H9 (cell line): ENCODE results near the gene CABLES1. TPM values are rescaled to one million over a fixed set of nuclear protein-coding genes. Genes with fewer than 3 reads are reported as not detected.

Experiments
- DNase-seq: peaks from one replicate; pipeline ENCODE4 v3.0.0-alpha.2; 2017
- H2AFZ ChIP-seq: one replicate; pipeline ENCODE4 v1.6.1; 2013; ENCODE audit warnings: mild to moderate bottlenecking, low read length, control low read depth, moderate library complexity
- H2AK5ac ChIP-seq: 2 replicates; pipeline ENCODE4 v1.6.1; 2013; ENCODE audit warnings: low read length, control low read depth, mixed read lengths; ENCODE audit not compliant: insufficient read length
- H2BK120ac ChIP-seq: one replicate; pipeline ENCODE4 v1.6.1; 2013; ENCODE audit warnings: low read depth, mild to moderate bottlenecking, low read length, control low read depth, inconsistent platforms; ENCODE audit not compliant: poor library complexity, severe bottlenecking
- H2BK12ac ChIP-seq: 2 replicates; pipeline ENCODE4 v1.6.1; 2013; ENCODE audit warnings: low read length, control low read depth, mixed read lengths, low read depth; ENCODE audit not compliant: insufficient read length
- H2BK15ac ChIP-seq: 2 replicates; pipeline ENCODE4 v1.6.1; 2013; ENCODE audit warnings: low read depth, low read length, control low read depth
- H2BK20ac ChIP-seq: one replicate; pipeline ENCODE4 v1.6.1; 2013; ENCODE audit warnings: low read depth, mild to moderate bottlenecking, low read length, control low read depth, inconsistent platforms; ENCODE audit not compliant: poor library complexity, severe bottlenecking
- H2BK5ac ChIP-seq: 2 replicates; pipeline ENCODE4 v1.6.1; 2013; ENCODE audit warnings: low read length, control low read depth, mixed read lengths; ENCODE audit not compliant: insufficient read length
- H3K14ac ChIP-seq: 2 replicates; pipeline ENCODE4 v1.6.1; 2013; ENCODE audit warnings: low read length, control low read depth; ENCODE audit not compliant: insufficient read depth
- H3K18ac ChIP-seq: 2 replicates; pipeline ENCODE4 v1.6.1; 2013; ENCODE audit warnings: low read depth, mild to moderate bottlenecking, mixed read lengths, low read length, control low read depth; ENCODE audit not compliant: insufficient read length
- H3K23ac ChIP-seq: 2 replicates; pipeline ENCODE4 v1.6.1; 2013; ENCODE audit warnings: low read length, control low read depth, mixed read lengths, low read depth; ENCODE audit not compliant: insufficient read length
- H3K23me2 ChIP-seq: 2 replicates; pipeline ENCODE4 v1.6.1; 2013; ENCODE audit warnings: low read depth, mild to moderate bottlenecking, mixed read lengths, low read length, control low read depth; ENCODE audit not compliant: insufficient read length, poor library complexity, severe bottlenecking
- H3K27ac ChIP-seq: 2 replicates; pipeline ENCODE4 v1.5.1; 2013; ENCODE audit warnings: low read length, control low read depth, mixed read lengths, low read depth; ENCODE audit not compliant: insufficient read length
- H3K27me3 ChIP-seq: 2 replicates; pipeline ENCODE4 v1.6.1; 2013; ENCODE audit warnings: low read length, control low read depth, inconsistent platforms; ENCODE audit not compliant: insufficient read depth
- H3K4ac ChIP-seq: 2 replicates; pipeline ENCODE4 v1.6.1; 2013; ENCODE audit warnings: low read depth, mild to moderate bottlenecking, control low read depth, inconsistent platforms, low read length, moderate library complexity
- H3K4me1 ChIP-seq: 2 replicates; pipeline ENCODE4 v1.6.1; 2013; ENCODE audit warnings: low read length, control low read depth, inconsistent platforms; ENCODE audit not compliant: insufficient read depth
- H3K4me2 ChIP-seq: 2 replicates; pipeline ENCODE4 v1.6.1; 2013; ENCODE audit warnings: low read length, control low read depth, mixed read lengths; ENCODE audit not compliant: insufficient read length, insufficient read depth
- H3K56ac ChIP-seq: 2 replicates; pipeline ENCODE4 v1.6.1; 2013; ENCODE audit warnings: low read depth, mild to moderate bottlenecking, mixed read lengths, low read length, control low read depth; ENCODE audit not compliant: insufficient read length
- H3K79me1 ChIP-seq: 2 replicates; pipeline ENCODE4 v1.6.1; 2013; ENCODE audit warnings: low read depth, mild to moderate bottlenecking, moderate library complexity, low read length, control low read depth, inconsistent platforms; ENCODE audit not compliant: insufficient read depth, poor library complexity, severe bottlenecking
- H3K79me2 ChIP-seq: 2 replicates; pipeline ENCODE4 v1.6.1; 2013; ENCODE audit warnings: low read length, control low read depth, inconsistent platforms; ENCODE audit not compliant: insufficient read depth
- H3K9ac ChIP-seq: 2 replicates; pipeline ENCODE4 v1.6.1; 2013; ENCODE audit warnings: low read length, control low read depth, mixed read lengths; ENCODE audit not compliant: insufficient read length; ENCODE audit errors: extremely low read depth
- H3K9me3 ChIP-seq: one replicate; pipeline ENCODE4 v1.6.1; 2013; ENCODE audit warnings: low read depth, low read length, inconsistent platforms; ENCODE audit not compliant: control insufficient read depth
- H3T11ph ChIP-seq: one replicate; pipeline ENCODE4 v1.6.1; 2013; ENCODE audit warnings: mild to moderate bottlenecking, low read length, control low read depth, inconsistent platforms
- H4K20me1 ChIP-seq: one replicate; pipeline ENCODE4 v1.6.1; 2013; ENCODE audit not compliant: control insufficient read depth, insufficient read length, insufficient read depth
- H4K5ac ChIP-seq: 2 replicates; pipeline ENCODE4 v1.6.1; 2013; ENCODE audit warnings: low read depth, mild to moderate bottlenecking, mixed read lengths, low read length, control low read depth; ENCODE audit not compliant: insufficient read length
- H4K8ac ChIP-seq: replicated peaks from 2 replicates; pipeline ENCODE4 v1.6.1; 2013; ENCODE audit warnings: low read length, control low read depth, mixed read lengths, low read depth; ENCODE audit not compliant: insufficient read length
- H4K91ac ChIP-seq: 2 replicates; pipeline ENCODE4 v1.6.1; 2013; ENCODE audit warnings: low read depth, mild to moderate bottlenecking, moderate library complexity, mixed read lengths, low read length, control low read depth; ENCODE audit not compliant: insufficient read length
- H3K27ac Mint-ChIP-seq, 3 experiments: 2 replicates in 2 of 3; 3 replicates in 1 of 3; pipeline ENCODE4 v1.8.0; 2020 to 2021; ENCODE audit warnings: mixed read lengths in 3 of 3, mild to moderate bottlenecking in 1 of 3, moderate library complexity in 1 of 3
- H3K27me3 Mint-ChIP-seq: 2 replicates; pipeline ENCODE4 v1.8.0; 2021; ENCODE audit warnings: low read depth, mild to moderate bottlenecking, moderate library complexity, mixed read lengths
- H3K36me3 Mint-ChIP-seq, 3 experiments: 2 replicates in 2 of 3; 3 replicates in 1 of 3; pipeline ENCODE4 v1.8.0; 2020 to 2021; ENCODE audit warnings: low read depth in 3 of 3, mixed read lengths in 3 of 3; ENCODE audit not compliant: insufficient read depth in 1 of 3
- H3K4me1 Mint-ChIP-seq, 2 experiments: 2 replicates each; pipeline ENCODE4 v1.8.0; 2020; ENCODE audit warnings: mixed read lengths in 2 of 2
- H3K4me3 Mint-ChIP-seq, 2 experiments: 2 replicates in 1 of 2; 3 replicates in 1 of 2; pipeline ENCODE4 v1.8.0; 2020 to 2021; ENCODE audit warnings: mild to moderate bottlenecking in 2 of 2, mixed read lengths in 2 of 2, moderate library complexity in 1 of 2
- H3K9me3 Mint-ChIP-seq, 2 experiments: 2 replicates in 1 of 2; 3 replicates in 1 of 2; pipeline ENCODE4 v1.8.0; 2020; ENCODE audit warnings: mild to moderate bottlenecking in 2 of 2, mixed read lengths in 2 of 2, moderate library complexity in 1 of 2
- WGBS: extraction: QIAGEN DNeasy Blood & Tissue Kit; methylation state at CpG from one replicate; pipeline ENCODE4 v1.1.7; 2013; ENCODE audit warnings: missing lambda C conversion rate, low lambda C conversion rate, mixed read lengths; ENCODE audit not compliant: insufficient read length; ENCODE audit errors: extremely low coverage; 5-methylcytosine and 5-hydroxymethylcytosine counted together
- total RNA-seq: library from RNA; stranded (reverse); gene quantifications from 2 replicates; pipeline ENCODE4 v1.2.1, GENCODE V29; 2021
- TF ChIP-seq, protein P1 (sequence below): fragments of 200-600 bp; sonication (generic); conservative IDR thresholded peaks from 3 replicates; pipeline ENCODE4 v1.8.0; 2021; ENCODE audit warnings: antibody characterized with exemption, mild to moderate bottlenecking

The CABLES1 gene
- total RNA-seq, 1 experiment from 2014 or later, result 27.1 TPM

GRCh38 chr18:23176701-23177432 is 41.6 kb downstream of the CABLES1 start:
- H2AFZ ChIP-seq, result no peak overlapping the region
- H3K4me3 Mint-ChIP-seq, result no peak overlapping the region
- no peak overlapping the region for H4K91ac ChIP-seq
- H3K27me3 ChIP-seq, result no peaks in the 10 kb centered on the region
- H3K9me3 ChIP-seq, result no peaks in the 10 kb centered on the region
- H3K4me2 ChIP-seq, result no peak overlapping the region
- no peaks in the 10 kb centered on the region for H3K27me3 Mint-ChIP-seq
- peak overlapping the region in 2 of 3 experiments; percentile 67 to 95; a peak in 4 of 7 replicates for H3K27ac Mint-ChIP-seq
- no peak overlapping the region for H2BK15ac ChIP-seq
- WGBS, result no CpG with 5 or more reads among the region's 17 CpGs
- no peak overlapping the region for H4K5ac ChIP-seq
- peaks cover 0 to 2% (median 0%) of the 10 kb centered on the region in 3 experiments; a peak in 1 of 7 replicates for H3K36me3 Mint-ChIP-seq
- DNase-seq, result no peak
- no peak overlapping the region for H3K9ac ChIP-seq
- no peak overlapping the region for H3K4ac ChIP-seq
- TF ChIP-seq, protein P1, sequence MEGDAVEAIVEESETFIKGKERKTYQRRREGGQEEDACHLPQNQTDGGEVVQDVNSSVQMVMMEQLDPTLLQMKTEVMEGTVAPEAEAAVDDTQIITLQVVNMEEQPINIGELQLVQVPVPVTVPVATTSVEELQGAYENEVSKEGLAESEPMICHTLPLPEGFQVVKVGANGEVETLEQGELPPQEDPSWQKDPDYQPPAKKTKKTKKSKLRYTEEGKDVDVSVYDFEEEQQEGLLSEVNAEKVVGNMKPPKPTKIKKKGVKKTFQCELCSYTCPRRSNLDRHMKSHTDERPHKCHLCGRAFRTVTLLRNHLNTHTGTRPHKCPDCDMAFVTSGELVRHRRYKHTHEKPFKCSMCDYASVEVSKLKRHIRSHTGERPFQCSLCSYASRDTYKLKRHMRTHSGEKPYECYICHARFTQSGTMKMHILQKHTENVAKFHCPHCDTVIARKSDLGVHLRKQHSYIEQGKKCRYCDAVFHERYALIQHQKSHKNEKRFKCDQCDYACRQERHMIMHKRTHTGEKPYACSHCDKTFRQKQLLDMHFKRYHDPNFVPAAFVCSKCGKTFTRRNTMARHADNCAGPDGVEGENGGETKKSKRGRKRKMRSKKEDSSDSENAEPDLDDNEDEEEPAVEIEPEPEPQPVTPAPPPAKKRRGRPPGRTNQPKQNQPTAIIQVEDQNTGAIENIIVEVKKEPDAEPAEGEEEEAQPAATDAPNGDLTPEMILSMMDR, result no peak
- no peak overlapping the region for H3K56ac ChIP-seq
- H3K4me1 ChIP-seq, result peaks cover 2% of the 10 kb centered on the region; the same call in 1 of the 2 replicates
- no peak overlapping the region for H3T11ph ChIP-seq
- H2BK12ac ChIP-seq, result no peak overlapping the region
- peaks cover 5% of the 10 kb centered on the region for H3K79me1 ChIP-seq
- H3K9me3 Mint-ChIP-seq, result no peaks in the 10 kb centered on the region
- peak overlapping the region; percentile 6 for H3K18ac ChIP-seq
- no peak overlapping the region for H2BK20ac ChIP-seq
- peaks cover 3% of the 10 kb centered on the region; the same call in 1 of the 2 replicates for H3K79me2 ChIP-seq
- no peak overlapping the region for H3K23ac ChIP-seq
- no peak overlapping the region for H3K27ac ChIP-seq
- no peak overlapping the region for H3K14ac ChIP-seq
- peaks cover 47 to 53% of the 10 kb centered on the region in 2 experiments for H3K4me1 Mint-ChIP-seq
- H4K20me1 ChIP-seq, result no peaks in the 10 kb centered on the region
- no peak overlapping the region for H2BK120ac ChIP-seq
- no peak overlapping the region for H2BK5ac ChIP-seq
- H2AK5ac ChIP-seq, result no peak overlapping the region
- H3K23me2 ChIP-seq, result no peaks in the 10 kb centered on the region
- H4K8ac ChIP-seq, result no peak overlapping the region
